ENCODE measurements around the gene HINT1. TPM values are rescaled to one million over a fixed set of nuclear protein-coding genes. Genes with fewer than 3 reads are reported as not detected.
"Not testable (repeated sequence)": the region's sequence is repeated elsewhere in the genome, so short reads cannot be mapped to it uniquely, and the experiment has no call there.

The HINT1 gene
- total RNA-seq, 1 experiment from 2014 or later, result 249 TPM

GRCh38 chr5:131139321-131139720 lies 25.7 kb downstream of the HINT1 start:
- H3K18ac ChIP-seq (ENCODE audit: insufficient read length, low read depth, low read length), result no peak overlapping the region
- H3K27ac Mint-ChIP-seq, result no peak overlapping the region
- H2AK5ac ChIP-seq (ENCODE audit: insufficient read length, low read length), result no peak overlapping the region
- H3K36me3 Mint-ChIP-seq (ENCODE audit: insufficient read depth in 1 of 3, low read depth in 3 of 3), result peaks cover 2 to 9% (median 4%) of the 10 kb centered on the region in 3 experiments; a peak in 5 of 7 replicates
- no peak overlapping the region for H2BK20ac ChIP-seq (ENCODE audit: low read depth, low read length, poor library complexity, severe bottlenecking)
- no peaks in the 10 kb centered on the region for H4K20me1 ChIP-seq (ENCODE audit: control insufficient read depth, insufficient read depth, insufficient read length)
- H3K4me3 Mint-ChIP-seq, result no peak overlapping the region
- H2BK15ac ChIP-seq (ENCODE audit: low read depth, low read length), result no peak overlapping the region
- H3K14ac ChIP-seq (ENCODE audit: insufficient read depth, low read length), result no peak overlapping the region
- no peak overlapping the region for H2BK5ac ChIP-seq (ENCODE audit: insufficient read length, low read length)
- no peak for TF ChIP-seq CTCF (conservative IDR thresholded peaks at IDR 0.05)
- no peak overlapping the region for H3K9ac ChIP-seq (ENCODE audit: extremely low read depth, insufficient read length, low read length)
- no peak overlapping the region for H3T11ph ChIP-seq (ENCODE audit: low read length)
- no peak overlapping the region for H4K8ac ChIP-seq (replicated peaks; ENCODE audit: insufficient read length, low read depth, low read length)
- H2AFZ ChIP-seq (ENCODE audit: low read length), result no peak overlapping the region
- no peaks in the 10 kb centered on the region for H3K4me1 ChIP-seq (ENCODE audit: insufficient read depth, low read length)
- H4K5ac ChIP-seq (ENCODE audit: insufficient read length, low read depth, low read length), result no peak overlapping the region
- H3K27ac ChIP-seq (ENCODE audit: insufficient read length, low read depth, low read length), result no peak overlapping the region
- no peak overlapping the region for H3K23ac ChIP-seq (ENCODE audit: insufficient read length, low read depth, low read length)
- no peaks in the 10 kb centered on the region for H3K4me1 Mint-ChIP-seq
- H4K91ac ChIP-seq (ENCODE audit: insufficient read length, low read depth, low read length), result no peak overlapping the region
- H2BK120ac ChIP-seq (ENCODE audit: low read depth, low read length, poor library complexity, severe bottlenecking), result no peak overlapping the region
- no peaks in the 10 kb centered on the region for H3K79me1 ChIP-seq (ENCODE audit: insufficient read depth, low read depth, low read length, poor library complexity, severe bottlenecking)
- no peaks in the 10 kb centered on the region for H3K23me2 ChIP-seq (ENCODE audit: insufficient read length, low read depth, low read length, poor library complexity, severe bottlenecking)
- no peaks in the 10 kb centered on the region for H3K27me3 ChIP-seq (ENCODE audit: insufficient read depth, low read length)
- H3K4ac ChIP-seq (ENCODE audit: low read depth, low read length), result no peak overlapping the region
- H3K79me2 ChIP-seq (ENCODE audit: insufficient read depth, low read length), result no peaks in the 10 kb centered on the region
- peaks cover 6 to 15% of the 10 kb centered on the region in 2 experiments for H3K9me3 Mint-ChIP-seq
- no peak overlapping the region for H3K4me2 ChIP-seq (ENCODE audit: insufficient read depth, insufficient read length, low read length)
- no peak overlapping the region for H2BK12ac ChIP-seq (ENCODE audit: insufficient read length, low read depth, low read length)
- H3K56ac ChIP-seq (ENCODE audit: insufficient read length, low read depth, low read length), result no peak overlapping the region
- no CpG with 5 or more reads among the region's 2 CpGs for WGBS (ENCODE audit: extremely low coverage, insufficient read length, low lambda C conversion rate)
- no peak for DNase-seq
- H3K9me3 ChIP-seq (ENCODE audit: control insufficient read depth, low read depth, low read length), result no peaks in the 10 kb centered on the region
- H3K27me3 Mint-ChIP-seq (ENCODE audit: low read depth), result peaks cover 3% of the 10 kb centered on the region

- not testable (repeated sequence) for H2BK12ac ChIP-seq (ENCODE audit: insufficient read length, low read depth, low read length); H3K9me3 ChIP-seq (ENCODE audit: control insufficient read depth, low read depth, low read length); H4K8ac ChIP-seq (replicated peaks; ENCODE audit: insufficient read length, low read depth, low read length); H3K27ac Mint-ChIP-seq; H2BK15ac ChIP-seq (ENCODE audit: low read depth, low read length); H3K4me1 Mint-ChIP-seq; H3K27me3 ChIP-seq (ENCODE audit: insufficient read depth, low read length); H3K79me2 ChIP-seq (ENCODE audit: insufficient read depth, low read length); H2BK20ac ChIP-seq (ENCODE audit: low read depth, low read length, poor library complexity, severe bottlenecking); H2BK120ac ChIP-seq (ENCODE audit: low read depth, low read length, poor library complexity, severe bottlenecking); H3K4me1 ChIP-seq (ENCODE audit: insufficient read depth, low read length); H3K18ac ChIP-seq (ENCODE audit: insufficient read length, low read depth, low read length); H4K91ac ChIP-seq (ENCODE audit: insufficient read length, low read depth, low read length); H2AFZ ChIP-seq (ENCODE audit: low read length); H2AK5ac ChIP-seq (ENCODE audit: insufficient read length, low read length); H3K23ac ChIP-seq (ENCODE audit: insufficient read length, low read depth, low read length); H3T11ph ChIP-seq (ENCODE audit: low read length); H3K27me3 Mint-ChIP-seq (ENCODE audit: low read depth); H4K5ac ChIP-seq (ENCODE audit: insufficient read length, low read depth, low read length); H3K14ac ChIP-seq (ENCODE audit: insufficient read depth, low read length); H3K27ac ChIP-seq (ENCODE audit: insufficient read length, low read depth, low read length); H4K20me1 ChIP-seq (ENCODE audit: control insufficient read depth, insufficient read depth, insufficient read length); H3K4me2 ChIP-seq (ENCODE audit: insufficient read depth, insufficient read length, low read length); H3K9ac ChIP-seq (ENCODE audit: extremely low read depth, insufficient read length, low read length); H2BK5ac ChIP-seq (ENCODE audit: insufficient read length, low read length); H3K4ac ChIP-seq (ENCODE audit: low read depth, low read length); H3K56ac ChIP-seq (ENCODE audit: insufficient read length, low read depth, low read length); DNase-seq; H3K36me3 Mint-ChIP-seq (ENCODE audit: insufficient read depth in 1 of 3, low read depth in 3 of 3); H3K79me1 ChIP-seq (ENCODE audit: insufficient read depth, low read depth, low read length, poor library complexity, severe bottlenecking); H3K4me3 Mint-ChIP-seq; H3K23me2 ChIP-seq (ENCODE audit: insufficient read length, low read depth, low read length, poor library complexity, severe bottlenecking)
- H3K9me3 Mint-ChIP-seq, result peaks cover 6 to 15% of the 10 kb centered on the region in 2 experiments
- WGBS (ENCODE audit: extremely low coverage, insufficient read length, low lambda C conversion rate), result no CpG with 5 or more reads among the region's 5 CpGs
These were observed 26.6 kb downstream of the HINT1 start for GRCh38 chr5:131138406-131138805.

Data from H9 (cell line).